HG03025 (cell line): ENCODE measurements around the gene CCDC134.
"Not testable (repeated sequence)": the region's sequence is repeated elsewhere in the genome, so short reads cannot be mapped to it uniquely, and the experiment has no call there.

Source experiments
- ATAC-seq: cut with Tn5 transposase; IDR thresholded peaks from one replicate; pipeline ENCODE4 v1.9.1; 2021; ENCODE audit warnings: mild to moderate bottlenecking, moderate library complexity; ENCODE audit not compliant: unreplicated experiment, low FRiP score

The CCDC134 gene

GRCh38 chr22:41821471-41822316 is 21.2 kb downstream of the CCDC134 start:
- no peak for ATAC-seq

DNA sequence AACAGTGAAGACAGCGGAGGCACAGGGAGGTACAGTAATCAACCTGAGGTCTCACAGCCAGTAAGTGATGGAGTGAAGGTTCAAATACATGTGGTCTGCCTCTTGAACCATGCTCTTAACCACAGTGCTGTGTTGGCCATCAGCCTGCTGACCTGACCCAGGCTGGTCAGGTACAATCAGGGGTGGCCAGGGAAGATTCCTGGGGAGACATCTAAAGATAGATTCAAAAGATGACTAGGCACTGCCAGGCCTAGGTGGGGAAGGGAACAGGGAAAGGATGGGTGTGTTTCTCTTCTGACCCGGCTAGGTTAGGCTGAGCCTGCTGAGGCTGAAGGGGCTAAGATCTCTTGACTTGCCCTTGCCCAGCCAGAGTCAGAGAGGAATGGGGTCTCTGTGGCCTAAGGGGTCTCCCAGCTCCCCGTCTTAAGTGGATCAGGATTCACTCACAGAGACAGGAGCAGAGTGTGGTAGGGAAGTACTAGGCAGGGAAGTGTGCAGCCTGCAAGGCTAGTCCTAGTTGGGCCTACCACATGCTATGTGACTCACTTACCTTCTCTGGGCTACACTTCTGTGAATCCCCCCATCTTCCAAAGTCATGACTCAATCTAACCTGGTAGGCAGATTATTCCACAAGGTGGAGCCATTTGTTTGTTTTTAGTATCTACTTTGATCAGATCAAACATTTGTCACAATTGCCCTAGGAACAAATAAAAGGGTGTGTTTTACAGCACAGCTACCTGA is 22.0 kb downstream of the CCDC134 start:
- ATAC-seq: no peak

GRCh38 chr22:41823797-41824196 is 23.3 kb downstream of the CCDC134 start:
- no peak for ATAC-seq

GRCh38 chr22:41825376-41825775 is 24.9 kb downstream of the CCDC134 start:
- ATAC-seq: no peak

- ATAC-seq: no peak
Observed at GRCh38 chr22:41826021-41826420, 25.5 kb downstream of the CCDC134 start.

- no peak for ATAC-seq
Observed at GRCh38 chr22:41826430-41827383, 26.2 kb downstream of the CCDC134 start.

- ATAC-seq: no peak
Observed at GRCh38 chr22:41827671-41828070, 27.2 kb downstream of the CCDC134 start.

DNA sequence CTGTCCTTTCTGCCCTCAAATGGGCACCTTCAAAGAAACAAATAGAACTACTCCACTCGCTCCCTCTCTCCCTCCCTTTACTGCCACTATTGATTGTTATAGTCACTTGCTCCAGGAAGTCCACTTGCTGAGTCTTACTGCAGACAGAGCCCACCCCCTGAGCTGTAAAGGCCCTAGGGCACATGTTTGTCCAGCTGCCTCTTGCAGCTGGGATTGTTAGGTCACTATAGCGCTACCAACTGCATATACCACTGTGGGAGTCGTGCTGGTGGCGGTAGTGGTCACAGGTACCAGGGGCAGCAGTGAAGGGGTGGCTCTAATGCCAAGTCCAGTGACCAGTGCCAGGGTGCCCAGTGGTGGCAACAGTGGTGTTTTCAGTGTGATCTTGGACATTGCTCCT is 28.0 kb downstream of the CCDC134 start:
- no peak for ATAC-seq

GRCh38 chr22:41830174-41830573 is 29.7 kb downstream of the CCDC134 start:
- ATAC-seq: no peak

DNA sequence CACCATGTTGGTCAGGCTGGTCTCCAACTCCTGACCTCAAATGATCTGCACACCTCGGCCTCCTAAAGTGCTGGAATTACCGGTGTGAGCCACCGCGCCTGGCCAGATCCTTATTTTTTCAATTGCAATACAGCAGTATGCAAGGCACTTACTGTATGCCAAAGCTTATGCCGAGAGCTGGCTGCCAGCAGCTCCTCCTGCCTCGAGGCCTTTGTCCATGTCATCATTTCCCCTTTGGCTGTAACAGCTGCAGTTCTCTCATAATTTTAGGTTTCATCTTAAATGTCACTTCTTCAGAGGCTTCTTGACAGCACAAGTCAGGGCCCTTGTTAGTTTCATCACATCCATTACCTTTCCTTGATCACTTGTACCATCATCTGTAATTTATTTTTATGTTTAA is 30.9 kb downstream of the CCDC134 start:
- no peak for ATAC-seq

GRCh38 chr22:41831828-41832552 is 31.5 kb downstream of the CCDC134 start:
- no peak for ATAC-seq

DNA sequence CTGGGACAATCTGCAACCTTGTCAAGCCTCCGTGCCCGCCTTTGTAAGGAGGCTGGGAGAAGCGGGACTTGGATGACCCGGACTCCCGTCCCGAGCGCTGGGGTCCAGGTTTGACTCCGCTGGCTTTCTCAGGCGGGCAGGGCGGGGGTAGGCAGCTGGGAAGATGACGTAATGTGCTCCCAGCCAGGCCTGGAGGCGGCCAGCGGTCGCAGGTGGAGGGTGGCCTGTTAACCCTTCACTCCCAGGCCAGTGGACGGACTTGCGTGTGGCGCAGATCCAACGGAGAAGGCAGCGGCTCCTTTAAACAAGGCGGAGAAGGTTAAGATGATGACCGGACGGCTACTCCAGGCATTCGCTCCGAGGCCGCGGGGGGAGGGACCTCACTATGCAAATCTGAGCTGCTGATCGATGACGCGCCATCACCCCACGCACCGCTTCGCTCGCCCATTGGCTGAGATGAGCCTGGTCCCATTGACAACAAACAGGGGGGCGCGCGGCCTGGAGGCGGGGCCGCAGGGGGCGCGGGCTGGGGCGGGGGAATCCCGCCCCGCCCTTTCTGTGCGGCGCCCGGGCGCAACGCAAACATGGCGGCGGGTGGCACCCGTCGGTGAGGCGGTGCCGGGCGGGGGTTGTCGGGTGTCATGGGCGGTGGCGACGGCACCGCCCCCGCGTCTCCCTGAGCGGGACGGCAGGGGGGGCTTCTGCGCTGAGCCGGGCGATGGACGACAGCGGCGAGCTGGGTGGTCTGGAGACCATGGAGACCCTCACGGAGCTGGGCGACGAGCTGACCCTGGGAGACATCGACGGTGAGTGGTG is 32.3 kb downstream of the CCDC134 start, which contains the start of gene SREBF2:
Gene SREBF2, plus strand, starts transcription at position 553 of the 816 bp plus-strand sequence. Its CDS starts 166 bp downstream, at position 719.
- peak; percentile 78 for ATAC-seq

GRCh38 chr22:41833369-41834004 is 33.0 kb downstream of the CCDC134 start:
- ATAC-seq: peak; percentile 16

GRCh38 chr22:41834005-41834944 is 33.8 kb downstream of the CCDC134 start:
- ATAC-seq: no peak

DNA sequence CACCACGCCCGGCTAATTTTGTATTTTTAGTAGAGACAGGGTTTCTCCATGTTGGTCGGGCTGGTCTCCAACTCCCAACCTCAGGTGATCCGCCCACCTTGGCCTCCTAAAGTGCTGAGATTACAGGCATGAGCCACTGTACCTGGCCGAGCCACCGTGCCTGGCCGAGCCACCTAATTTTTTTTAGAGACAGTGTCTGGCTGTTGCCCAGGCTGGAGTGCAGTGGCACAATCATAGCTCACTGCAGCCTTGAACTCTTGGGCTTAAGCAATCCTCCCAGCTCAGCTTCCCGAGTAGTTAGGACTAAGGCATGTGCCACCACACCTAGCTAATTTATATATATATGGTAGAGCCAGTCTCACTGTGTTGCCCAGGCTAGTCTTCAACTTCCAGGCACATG is 35.0 kb downstream of the CCDC134 start:
- ATAC-seq: not testable (repeated sequence)

DNA sequence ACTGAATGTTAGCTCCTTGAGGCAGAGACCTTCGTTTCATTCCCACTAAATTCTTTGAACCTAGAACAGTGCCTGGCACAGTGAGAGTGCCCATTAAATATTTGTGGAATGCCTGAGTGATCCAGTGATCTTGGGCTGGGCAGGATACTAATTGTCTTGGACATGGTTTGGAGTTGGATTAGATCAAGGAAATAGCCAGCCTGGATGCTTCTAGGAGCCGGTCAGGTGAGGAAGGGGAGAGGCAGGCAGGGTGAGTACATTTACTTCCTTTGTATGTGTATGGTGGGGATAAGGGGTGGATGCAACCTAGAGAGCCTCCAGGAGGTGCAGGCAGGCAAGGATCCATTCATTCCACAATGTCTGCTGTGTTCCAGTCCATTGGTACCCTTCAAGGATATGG is 36.1 kb downstream of the CCDC134 start:
- ATAC-seq: no peak

- no peak for ATAC-seq
Observed at GRCh38 chr22:41838842-41839618, 38.6 kb downstream of the CCDC134 start.
